Neural cell (in vitro differentiated cells): ENCODE data around the gene TSPAN32.

Source experiments
- EZH2 ChIP-seq: fragments of 200-600, 300-800 bp; shearing (Covaris generic), sonication (generic); IDR thresholded peaks from 2 replicates; pipeline ENCODE4 v1.6.1; 2014; ENCODE audit warnings: antibody characterized with exemption, low read length, borderline replicate concordance, mild to moderate bottlenecking; ENCODE audit not compliant: insufficient read depth, poor library complexity, severe bottlenecking
- TF ChIP-seq, protein P1 (sequence below): fragments of 450-650 bp; IDR thresholded peaks from 2 replicates; pipeline ENCODE4 v1.5.1; 2014; ENCODE audit warnings: antibody characterized with exemption, mild to moderate bottlenecking, moderate library complexity; ENCODE audit not compliant: poor library complexity, severe bottlenecking
- TF ChIP-seq, protein P2 (sequence below): IDR thresholded peaks from 2 replicates; pipeline ENCODE4 v1.6.1; 2012; ENCODE audit warnings: borderline replicate concordance

DNA sequence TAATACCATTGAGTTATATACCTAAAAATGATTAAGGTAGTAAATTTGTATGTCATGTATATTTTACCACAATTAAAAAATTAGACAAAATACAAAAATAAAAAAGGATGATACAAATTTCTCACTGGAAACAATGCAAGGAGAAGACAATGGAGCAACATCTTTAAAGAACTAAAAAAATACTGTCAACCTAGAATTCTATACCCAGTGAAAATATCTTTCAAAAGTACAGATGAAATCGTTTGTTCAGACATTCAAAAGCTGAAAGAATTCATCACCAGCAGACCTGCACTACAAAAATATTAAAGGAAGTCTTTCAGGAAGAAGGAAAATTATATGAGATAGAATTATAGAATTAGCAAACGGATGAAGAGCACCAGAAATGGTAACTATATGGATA lies 21.6 kb upstream of the TSPAN32 start:
- TF ChIP-seq, protein P1, sequence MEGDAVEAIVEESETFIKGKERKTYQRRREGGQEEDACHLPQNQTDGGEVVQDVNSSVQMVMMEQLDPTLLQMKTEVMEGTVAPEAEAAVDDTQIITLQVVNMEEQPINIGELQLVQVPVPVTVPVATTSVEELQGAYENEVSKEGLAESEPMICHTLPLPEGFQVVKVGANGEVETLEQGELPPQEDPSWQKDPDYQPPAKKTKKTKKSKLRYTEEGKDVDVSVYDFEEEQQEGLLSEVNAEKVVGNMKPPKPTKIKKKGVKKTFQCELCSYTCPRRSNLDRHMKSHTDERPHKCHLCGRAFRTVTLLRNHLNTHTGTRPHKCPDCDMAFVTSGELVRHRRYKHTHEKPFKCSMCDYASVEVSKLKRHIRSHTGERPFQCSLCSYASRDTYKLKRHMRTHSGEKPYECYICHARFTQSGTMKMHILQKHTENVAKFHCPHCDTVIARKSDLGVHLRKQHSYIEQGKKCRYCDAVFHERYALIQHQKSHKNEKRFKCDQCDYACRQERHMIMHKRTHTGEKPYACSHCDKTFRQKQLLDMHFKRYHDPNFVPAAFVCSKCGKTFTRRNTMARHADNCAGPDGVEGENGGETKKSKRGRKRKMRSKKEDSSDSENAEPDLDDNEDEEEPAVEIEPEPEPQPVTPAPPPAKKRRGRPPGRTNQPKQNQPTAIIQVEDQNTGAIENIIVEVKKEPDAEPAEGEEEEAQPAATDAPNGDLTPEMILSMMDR: no peak
- TF ChIP-seq EZH2: no peak
- TF ChIP-seq, protein P2, sequence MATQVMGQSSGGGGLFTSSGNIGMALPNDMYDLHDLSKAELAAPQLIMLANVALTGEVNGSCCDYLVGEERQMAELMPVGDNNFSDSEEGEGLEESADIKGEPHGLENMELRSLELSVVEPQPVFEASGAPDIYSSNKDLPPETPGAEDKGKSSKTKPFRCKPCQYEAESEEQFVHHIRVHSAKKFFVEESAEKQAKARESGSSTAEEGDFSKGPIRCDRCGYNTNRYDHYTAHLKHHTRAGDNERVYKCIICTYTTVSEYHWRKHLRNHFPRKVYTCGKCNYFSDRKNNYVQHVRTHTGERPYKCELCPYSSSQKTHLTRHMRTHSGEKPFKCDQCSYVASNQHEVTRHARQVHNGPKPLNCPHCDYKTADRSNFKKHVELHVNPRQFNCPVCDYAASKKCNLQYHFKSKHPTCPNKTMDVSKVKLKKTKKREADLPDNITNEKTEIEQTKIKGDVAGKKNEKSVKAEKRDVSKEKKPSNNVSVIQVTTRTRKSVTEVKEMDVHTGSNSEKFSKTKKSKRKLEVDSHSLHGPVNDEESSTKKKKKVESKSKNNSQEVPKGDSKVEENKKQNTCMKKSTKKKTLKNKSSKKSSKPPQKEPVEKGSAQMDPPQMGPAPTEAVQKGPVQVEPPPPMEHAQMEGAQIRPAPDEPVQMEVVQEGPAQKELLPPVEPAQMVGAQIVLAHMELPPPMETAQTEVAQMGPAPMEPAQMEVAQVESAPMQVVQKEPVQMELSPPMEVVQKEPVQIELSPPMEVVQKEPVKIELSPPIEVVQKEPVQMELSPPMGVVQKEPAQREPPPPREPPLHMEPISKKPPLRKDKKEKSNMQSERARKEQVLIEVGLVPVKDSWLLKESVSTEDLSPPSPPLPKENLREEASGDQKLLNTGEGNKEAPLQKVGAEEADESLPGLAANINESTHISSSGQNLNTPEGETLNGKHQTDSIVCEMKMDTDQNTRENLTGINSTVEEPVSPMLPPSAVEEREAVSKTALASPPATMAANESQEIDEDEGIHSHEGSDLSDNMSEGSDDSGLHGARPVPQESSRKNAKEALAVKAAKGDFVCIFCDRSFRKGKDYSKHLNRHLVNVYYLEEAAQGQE: no peak
